KG1 (cell line): ENCODE data around the gene DTX3.
"Not testable (repeated sequence)": the region's sequence is repeated elsewhere in the genome, so short reads cannot be mapped to it uniquely, and the experiment has no call there.

ENCODE experiments used
- DNase-seq: peaks from one replicate; lab custom pipeline; 2025; lab: John Stamatoyannopoulos, UW

DTX3 gene, protein sequence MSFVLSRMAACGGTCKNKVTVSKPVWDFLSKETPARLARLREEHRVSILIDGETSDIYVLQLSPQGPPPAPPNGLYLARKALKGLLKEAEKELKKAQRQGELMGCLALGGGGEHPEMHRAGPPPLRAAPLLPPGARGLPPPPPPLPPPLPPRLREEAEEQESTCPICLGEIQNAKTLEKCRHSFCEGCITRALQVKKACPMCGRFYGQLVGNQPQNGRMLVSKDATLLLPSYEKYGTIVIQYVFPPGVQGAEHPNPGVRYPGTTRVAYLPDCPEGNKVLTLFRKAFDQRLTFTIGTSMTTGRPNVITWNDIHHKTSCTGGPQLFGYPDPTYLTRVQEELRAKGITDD

GRCh38 chr12:57604454-57604991 lies at the start of gene DTX3:
DTX3 (plus strand) TSS chr12:57604824; CDS start chr12:57606518, 1,694 bp downstream.
- no peak for DNase-seq

- no peak for DNase-seq
These were observed 49.7 kb upstream of the DTX3 start for GRCh38 chr12:57554897-57555296.

DNA sequence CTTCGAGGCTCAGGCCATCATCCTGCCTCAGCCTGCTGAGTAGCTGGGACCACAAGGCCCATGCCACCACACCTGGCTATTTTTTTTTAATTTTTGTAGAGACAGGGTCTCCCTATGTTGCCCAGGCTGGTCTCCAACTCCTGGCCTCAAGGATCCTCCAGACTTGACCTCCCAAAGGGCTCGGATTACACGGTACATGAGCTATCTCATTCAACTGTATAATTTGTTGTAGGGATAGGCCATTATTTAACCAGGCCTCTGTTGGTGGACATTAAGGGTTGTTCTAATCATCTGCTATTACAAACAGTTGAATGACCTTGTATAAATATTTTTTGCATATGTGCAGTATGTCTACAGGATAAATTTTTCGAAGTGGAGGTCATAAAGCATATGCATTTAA lies 45.8 kb upstream of the DTX3 start:
- DNase-seq: no peak

GRCh38 chr12:57560516-57560915 lies 44.1 kb upstream of the DTX3 start:
- no peak for DNase-seq

DNA sequence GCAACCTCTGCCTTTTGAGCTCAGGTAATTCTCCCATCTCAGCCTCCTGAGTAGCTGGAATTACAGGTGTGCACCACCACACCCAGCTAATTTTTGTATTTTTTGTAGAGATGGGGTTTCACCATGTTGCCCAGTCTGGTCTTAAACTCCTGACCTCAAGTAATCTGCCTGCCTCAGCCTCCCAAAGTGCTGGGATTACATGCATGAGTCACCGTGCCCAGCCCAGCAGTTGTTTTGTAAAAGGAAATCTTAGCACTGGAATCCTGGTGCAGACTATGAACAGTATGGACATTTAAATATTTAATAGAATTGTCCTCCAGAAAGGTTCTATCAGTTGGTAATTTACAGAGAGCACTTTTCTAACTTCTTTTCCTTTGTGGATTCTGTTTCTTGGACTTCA lies 43.5 kb upstream of the DTX3 start:
- DNase-seq: not testable (repeated sequence)

DNA sequence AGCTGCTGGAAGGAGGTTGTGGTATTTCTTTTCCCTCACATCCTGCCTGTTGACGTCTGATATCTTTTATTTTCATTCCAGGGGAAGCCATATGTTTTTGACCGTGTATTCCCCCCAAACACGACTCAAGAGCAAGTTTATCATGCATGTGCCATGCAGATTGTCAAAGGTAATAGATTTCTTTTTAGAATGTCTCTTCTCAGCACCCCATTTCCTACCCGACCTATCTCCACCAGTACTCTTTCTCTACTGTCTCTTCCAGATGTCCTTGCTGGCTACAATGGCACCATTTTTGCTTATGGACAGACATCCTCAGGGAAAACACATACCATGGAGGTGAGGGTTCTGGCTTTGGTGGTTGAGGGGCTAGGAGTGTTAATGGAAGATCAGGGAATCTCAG lies 41.3 kb upstream of the DTX3 start:
- no peak for DNase-seq

GRCh38 chr12:57564178-57564740 lies 40.4 kb upstream of the DTX3 start:
- no peak for DNase-seq

DNA sequence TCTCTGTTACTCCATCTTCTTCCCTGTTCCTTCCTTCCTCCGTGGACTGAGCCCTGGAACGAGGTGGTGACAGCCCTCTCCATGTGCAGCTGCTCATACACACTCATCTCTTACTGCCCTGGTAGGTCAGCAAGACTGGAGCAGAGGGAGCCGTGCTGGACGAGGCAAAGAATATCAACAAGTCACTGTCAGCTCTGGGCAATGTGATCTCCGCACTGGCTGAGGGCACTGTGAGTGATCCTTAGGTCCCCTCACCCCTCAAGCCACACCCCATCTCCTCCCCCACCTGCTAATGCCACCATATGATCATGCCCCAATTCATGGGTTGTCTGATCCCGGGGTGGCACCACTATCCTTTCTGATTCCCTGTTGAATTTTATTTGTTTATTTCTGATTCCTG lies 35.8 kb upstream of the DTX3 start:
- DNase-seq: no peak

- DNase-seq: no peak
These were observed 34.8 kb upstream of the DTX3 start for GRCh38 chr12:57569858-57570257.

GRCh38 chr12:57570438-57570837 lies 34.2 kb upstream of the DTX3 start:
- not testable (repeated sequence) for DNase-seq

GRCh38 chr12:57571926-57572762 lies 32.5 kb upstream of the DTX3 start:
- no peak for DNase-seq

GRCh38 chr12:57574795-57575194 lies 29.8 kb upstream of the DTX3 start:
- no peak for DNase-seq

- no peak for DNase-seq
These were observed 28.6 kb upstream of the DTX3 start for GRCh38 chr12:57575771-57576612.

DNA sequence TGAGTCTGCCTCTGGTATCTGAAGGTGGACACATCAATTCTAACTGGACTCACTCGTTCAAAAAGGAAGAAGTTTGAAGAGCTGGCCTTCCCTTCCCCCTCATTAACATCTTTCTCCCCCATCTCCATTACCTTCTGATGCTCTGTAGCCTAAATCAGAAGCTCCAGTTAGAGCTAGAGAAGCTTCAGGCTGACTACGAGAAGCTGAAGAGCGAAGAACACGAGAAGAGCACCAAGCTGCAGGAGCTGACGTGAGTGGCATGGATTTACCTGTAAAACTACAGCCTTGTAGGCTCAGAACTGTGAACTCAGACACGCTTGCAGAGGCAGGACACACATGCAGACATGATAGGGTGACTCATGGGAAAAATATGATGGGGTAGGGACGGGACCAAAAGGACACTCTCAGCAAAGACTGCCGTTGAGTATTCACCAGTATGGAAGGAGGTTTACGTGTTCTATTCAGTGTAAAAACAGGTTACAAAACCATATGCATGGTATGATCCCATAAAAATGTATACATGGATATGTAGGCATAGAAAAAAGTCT lies 27.9 kb upstream of the DTX3 start:
- no peak for DNase-seq

DNA sequence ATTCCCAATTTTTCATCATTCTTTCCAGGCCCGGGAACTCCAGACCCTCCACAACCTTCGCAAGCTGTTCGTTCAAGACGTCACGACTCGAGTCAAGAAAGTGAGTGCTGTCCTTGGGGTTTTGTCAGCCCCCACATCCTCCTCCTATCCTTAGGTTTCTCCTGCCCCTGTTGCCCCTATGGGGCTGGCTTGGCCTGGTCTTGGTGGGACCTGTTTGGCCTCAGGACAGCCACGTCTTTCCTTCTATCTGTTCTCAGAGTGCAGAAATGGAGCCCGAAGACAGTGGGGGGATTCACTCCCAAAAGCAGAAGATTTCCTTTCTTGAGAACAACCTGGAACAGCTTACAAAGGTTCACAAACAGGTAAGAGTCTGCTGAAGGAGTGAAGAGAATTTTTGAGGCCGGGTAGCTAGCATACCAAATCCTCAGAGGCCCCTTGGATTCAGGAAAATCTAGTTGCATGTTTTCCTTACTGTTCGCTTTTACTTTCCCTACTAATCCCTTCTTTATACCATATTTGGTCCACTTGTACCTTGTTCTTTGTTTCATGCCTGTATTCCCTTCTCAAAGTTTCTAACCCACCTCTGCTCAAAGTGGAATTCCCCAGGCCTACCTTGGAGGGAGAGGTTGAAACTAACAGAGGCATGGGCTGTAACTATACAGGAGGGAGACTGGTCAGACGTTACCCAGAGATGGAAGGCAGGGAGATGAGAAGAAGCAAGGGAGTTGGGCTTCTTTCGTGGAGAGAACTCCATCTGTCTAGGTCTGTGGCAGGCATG lies 26.5 kb upstream of the DTX3 start:
- DNase-seq: no peak

DNA sequence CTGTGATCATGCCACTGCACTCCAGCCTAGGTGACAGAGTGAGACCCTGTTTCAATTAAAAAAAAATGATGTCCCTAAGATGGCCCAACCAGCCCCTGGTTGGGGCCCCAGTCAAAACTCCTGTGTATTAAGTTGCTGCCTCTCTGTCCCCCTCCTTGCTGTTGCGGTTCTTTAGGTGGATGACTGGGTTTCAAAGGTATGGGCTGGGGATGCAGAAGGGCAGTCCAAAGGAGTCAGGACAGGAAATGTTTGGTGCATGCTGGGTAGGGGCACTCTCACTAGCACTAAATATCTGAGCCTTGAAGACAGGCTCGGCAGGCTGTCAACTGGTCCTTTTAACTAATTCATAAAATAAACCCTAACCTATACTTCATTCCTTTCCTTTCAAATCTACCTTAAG lies 25.6 kb upstream of the DTX3 start:
- no peak for DNase-seq

GRCh38 chr12:57579677-57580465 lies 24.8 kb upstream of the DTX3 start:
- no peak for DNase-seq

DNA sequence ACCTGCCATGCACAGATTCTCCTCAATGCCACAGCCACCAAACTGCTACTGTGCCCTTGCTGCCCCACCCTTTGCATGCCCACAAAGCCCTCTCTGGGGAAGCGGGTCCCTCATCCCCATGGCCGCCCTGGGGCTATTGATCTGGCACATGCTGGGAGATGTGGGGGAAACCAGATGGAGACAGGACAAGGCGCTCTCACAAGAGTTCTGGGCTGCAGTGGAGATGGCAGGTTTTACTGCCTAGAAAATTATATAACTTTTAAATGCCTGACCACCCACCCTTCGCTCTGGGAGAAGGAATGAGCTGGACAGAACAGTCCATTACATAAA lies 24.2 kb upstream of the DTX3 start:
- DNase-seq: no peak

- no peak for DNase-seq
These were observed 22.8 kb upstream of the DTX3 start for GRCh38 chr12:57581802-57582201.

- no peak for DNase-seq
These were observed 22.2 kb upstream of the DTX3 start for GRCh38 chr12:57582440-57582839.
